GM23248 (cell line): Measurements from ENCODE around the gene MED22.

Experiments used
- EZH2 ChIP-seq: fragments of 200-600 bp; sonication (generic); IDR thresholded peaks from 2 replicates; pipeline ENCODE4 v1.6.1; 2018; ENCODE audit warnings: antibody characterized with exemption, mild to moderate bottlenecking; ENCODE audit not compliant: insufficient read depth, poor library complexity, severe bottlenecking
- EZH2phosphoT487 ChIP-seq: fragments of 200-600 bp; sonication (generic); IDR thresholded peaks from 2 replicates; pipeline ENCODE4 v1.6.1; 2018; ENCODE audit warnings: antibody characterized with exemption, moderate library complexity, mild to moderate bottlenecking, low read depth; ENCODE audit not compliant: insufficient read depth

- TF ChIP-seq EZH2phosphoT487 = no peak
- no peak for TF ChIP-seq EZH2
These were observed 5.6 kb upstream of the MED22 start for GRCh38 chr9:133353548-133353947.
